Left ventricle myocardium inferior (tissue), 1 donor: ENCODE measurements around the gene DNAH8. TPM values are rescaled to one million over a fixed set of nuclear protein-coding genes. Genes with fewer than 3 reads are reported as not detected.

Source experiments
- DNase-seq: peaks from one replicate; pipeline ENCODE4 v3.0.0-alpha.2; 2020
- H3K27ac ChIP-seq: fragments of 200-600 bp; replicated peaks from 2 replicates; pipeline ENCODE4 v1.8.0; 2021
- H3K27me3 ChIP-seq: fragments of 200-600 bp; 2 replicates; pipeline ENCODE4 v1.8.0; 2021; ENCODE audit warnings: low read depth
- H3K36me3 ChIP-seq: fragments of 200-600 bp; 2 replicates; pipeline ENCODE4 v1.8.0; 2021
- H3K4me1 ChIP-seq: fragments of 200-600 bp; 2 replicates; pipeline ENCODE4 v1.8.0; 2021
- H3K4me3 ChIP-seq: fragments of 200-600 bp; 2 replicates; pipeline ENCODE4 v1.8.0; 2021; ENCODE audit warnings: mild to moderate bottlenecking, moderate library complexity
- H3K9me3 ChIP-seq: fragments of 200-600 bp; replicated peaks from 2 replicates; pipeline ENCODE4 v1.8.0; 2021
- intact Hi-C: fragments of 100-400 bp; cut with micrococcal nuclease; formaldehyde crosslinking; loops from one replicate; pipeline ENCODE4 v1.11.0; 2022
- total RNA-seq: library from RNA; stranded (reverse); fragmentation: NEBNext Ultra II Directional; extraction: Animal tissue kit (Norgen Biotek cat#: 25700); gene quantifications from one replicate; pipeline ENCODE4 v1.2.1, GENCODE V29; 2021
- TF ChIP-seq, protein P1 (sequence below): fragments of 200-600 bp; IDR thresholded peaks from 2 replicates; pipeline ENCODE4 v1.8.0; 2021; ENCODE audit warnings: antibody characterized with exemption, mild to moderate bottlenecking, borderline replicate concordance
- donor health status: DM: no; HTN: yes; CAD: no; lungs with severe emphysema.

Gene DNAH8
- total RNA-seq, 1 donor from 2014 or later, result 0.03 TPM

DNA sequence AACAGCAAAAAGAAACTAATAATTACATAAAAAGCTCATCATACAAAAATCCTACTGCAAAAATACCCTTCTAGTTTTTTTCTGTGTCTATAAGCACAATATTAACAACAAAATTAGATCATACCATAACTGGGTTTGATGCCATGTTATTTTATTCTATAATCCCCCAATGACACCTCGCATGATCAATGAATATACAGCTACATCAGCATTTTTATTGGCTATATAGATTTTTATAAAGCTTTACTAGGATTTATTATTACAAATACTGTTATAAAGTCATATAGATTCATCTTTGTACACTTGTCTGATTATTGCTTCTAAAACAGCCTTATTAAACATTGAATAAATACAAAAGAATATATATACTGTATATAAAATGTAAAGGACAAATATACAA, 288.4 kb downstream of the DNAH8 start:
- no peak for DNase-seq
- H3K27me3 ChIP-seq, result peaks cover 34% of the 10 kb centered on the region
- H3K36me3 ChIP-seq, result no peaks in the 10 kb centered on the region
- intact Hi-C loops, result no loop called here
- peaks cover 10% of the 10 kb centered on the region for H3K4me1 ChIP-seq
- H3K9me3 ChIP-seq, result peaks cover 5% of the 10 kb centered on the region
- no peak overlapping the region for H3K4me3 ChIP-seq
- no peak overlapping the region for H3K27ac ChIP-seq
- TF ChIP-seq, protein P1, sequence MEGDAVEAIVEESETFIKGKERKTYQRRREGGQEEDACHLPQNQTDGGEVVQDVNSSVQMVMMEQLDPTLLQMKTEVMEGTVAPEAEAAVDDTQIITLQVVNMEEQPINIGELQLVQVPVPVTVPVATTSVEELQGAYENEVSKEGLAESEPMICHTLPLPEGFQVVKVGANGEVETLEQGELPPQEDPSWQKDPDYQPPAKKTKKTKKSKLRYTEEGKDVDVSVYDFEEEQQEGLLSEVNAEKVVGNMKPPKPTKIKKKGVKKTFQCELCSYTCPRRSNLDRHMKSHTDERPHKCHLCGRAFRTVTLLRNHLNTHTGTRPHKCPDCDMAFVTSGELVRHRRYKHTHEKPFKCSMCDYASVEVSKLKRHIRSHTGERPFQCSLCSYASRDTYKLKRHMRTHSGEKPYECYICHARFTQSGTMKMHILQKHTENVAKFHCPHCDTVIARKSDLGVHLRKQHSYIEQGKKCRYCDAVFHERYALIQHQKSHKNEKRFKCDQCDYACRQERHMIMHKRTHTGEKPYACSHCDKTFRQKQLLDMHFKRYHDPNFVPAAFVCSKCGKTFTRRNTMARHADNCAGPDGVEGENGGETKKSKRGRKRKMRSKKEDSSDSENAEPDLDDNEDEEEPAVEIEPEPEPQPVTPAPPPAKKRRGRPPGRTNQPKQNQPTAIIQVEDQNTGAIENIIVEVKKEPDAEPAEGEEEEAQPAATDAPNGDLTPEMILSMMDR, result no peak

DNA sequence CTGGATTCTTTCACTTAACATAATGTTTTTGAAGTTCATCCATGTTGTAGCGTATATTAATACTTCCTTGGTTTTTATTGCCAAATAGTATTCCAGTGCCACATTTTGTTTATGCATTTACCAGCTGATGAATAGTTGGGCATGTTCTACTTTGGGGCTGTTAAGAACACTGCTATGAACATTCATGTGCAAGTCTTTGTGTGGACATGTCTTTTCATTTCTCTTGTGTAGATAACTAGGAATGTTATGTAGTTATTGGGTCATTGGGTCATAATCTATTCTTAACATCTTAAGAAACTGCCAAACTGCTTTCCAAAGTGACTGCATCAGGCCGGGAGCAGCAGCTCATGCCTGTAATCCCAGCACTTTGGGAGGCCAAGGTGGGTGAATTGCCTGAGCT, 289.7 kb downstream of the DNAH8 start:
- H3K27me3 ChIP-seq, result peaks cover 25% of the 10 kb centered on the region
- intact Hi-C loops, result no loop called here

DNA sequence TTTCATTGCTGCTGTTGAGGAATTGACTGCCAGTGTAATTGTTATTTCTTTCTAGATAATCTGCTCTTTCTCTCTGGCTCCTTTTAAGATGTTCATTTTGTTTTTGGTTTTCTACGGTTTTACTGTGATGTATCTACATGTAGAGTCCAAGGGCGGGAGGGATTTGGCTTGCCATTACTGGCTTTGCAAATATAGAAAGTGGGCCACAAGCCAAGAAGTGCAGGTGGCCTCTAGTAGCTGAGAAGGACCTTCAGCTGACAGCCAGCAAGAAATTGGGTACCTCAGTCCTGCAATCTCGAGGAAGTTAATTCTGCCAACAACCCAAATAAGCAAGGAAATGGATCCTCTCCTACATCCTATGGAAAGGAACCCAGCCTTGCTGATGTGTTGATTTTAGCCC, 290.7 kb downstream of the DNAH8 start:
- Histone ChIP-seq H3K36me3 (no peaks in the 10 kb centered on the region), H3K27me3 (peaks cover 23% of the 10 kb centered on the region), H3K4me1 (peaks cover 14% of the 10 kb centered on the region), H3K27ac (no peak overlapping the region), H3K9me3 (peaks cover 5% of the 10 kb centered on the region), H3K4me3 (no peak overlapping the region)
- no peak for DNase-seq
- intact Hi-C loops, result no loop called here
- TF ChIP-seq, protein P1, result no peak

More for the DNA sequence above, 289.7 kb downstream of the DNAH8 start:
- Histone ChIP-seq H3K9me3 (peaks cover 5% of the 10 kb centered on the region), H3K36me3 (no peaks in the 10 kb centered on the region), H3K4me3 (no peak overlapping the region), H3K4me1 (peaks cover 14% of the 10 kb centered on the region), H3K27ac (no peak overlapping the region)
- TF ChIP-seq, protein P1, result no peak
- DNase-seq, result no peak

DNA sequence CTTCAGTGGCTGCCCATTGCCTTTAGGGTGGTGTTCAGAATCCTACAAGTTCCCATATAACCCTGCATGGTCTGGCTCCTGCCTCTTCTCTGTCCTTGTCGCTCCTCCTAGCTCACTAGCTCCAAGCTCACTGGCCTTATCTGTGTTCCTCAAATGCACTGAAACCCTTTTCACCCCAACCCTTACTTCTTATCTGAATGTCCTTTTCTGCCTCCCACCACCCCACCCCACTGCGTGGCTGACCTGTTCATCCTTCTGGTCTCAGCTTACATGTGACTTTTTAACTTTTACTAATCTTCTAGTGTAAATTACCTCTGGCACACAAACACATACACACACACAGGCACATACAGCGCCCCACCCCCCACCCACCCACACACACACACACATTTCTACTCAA, 292.5 kb downstream of the DNAH8 start:
- Histone ChIP-seq H3K4me3 (no peak overlapping the region), H3K36me3 (no peaks in the 10 kb centered on the region), H3K27me3 (peaks cover 21% of the 10 kb centered on the region), H3K27ac (no peak overlapping the region), H3K4me1 (peaks cover 14% of the 10 kb centered on the region), H3K9me3 (peaks cover 5% of the 10 kb centered on the region)
- intact Hi-C loops, result no loop called here
- DNase-seq, result no peak
- TF ChIP-seq, protein P1, result no peak

DNA sequence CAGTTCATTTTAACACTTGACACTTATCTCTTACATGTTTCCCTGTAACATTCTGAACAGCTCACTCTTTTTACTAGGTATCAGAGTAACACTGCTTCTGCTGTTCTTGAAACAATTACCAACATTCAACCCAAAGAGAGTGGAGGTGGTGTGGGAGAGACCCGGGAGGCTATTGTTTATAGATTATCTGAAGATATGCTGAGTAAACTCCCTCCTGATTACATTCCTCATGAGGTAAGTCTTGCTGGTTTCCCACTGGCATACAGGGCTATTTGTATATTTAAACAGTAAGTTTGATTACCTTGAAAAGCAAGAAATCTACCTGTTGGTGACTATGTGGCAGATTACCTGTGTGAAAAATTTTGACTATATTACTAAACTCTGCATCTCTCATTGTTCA, 293.6 kb downstream of the DNAH8 start:
- TF ChIP-seq, protein P1, result no peak
- peaks cover 14% of the 10 kb centered on the region for H3K4me1 ChIP-seq
- H3K36me3 ChIP-seq, result no peaks in the 10 kb centered on the region
- peaks cover 5% of the 10 kb centered on the region for H3K9me3 ChIP-seq
- H3K4me3 ChIP-seq, result no peak overlapping the region
- intact Hi-C loops, result no loop called here
- H3K27me3 ChIP-seq, result peaks cover 17% of the 10 kb centered on the region
- no peak for DNase-seq
- no peak overlapping the region for H3K27ac ChIP-seq

DNA sequence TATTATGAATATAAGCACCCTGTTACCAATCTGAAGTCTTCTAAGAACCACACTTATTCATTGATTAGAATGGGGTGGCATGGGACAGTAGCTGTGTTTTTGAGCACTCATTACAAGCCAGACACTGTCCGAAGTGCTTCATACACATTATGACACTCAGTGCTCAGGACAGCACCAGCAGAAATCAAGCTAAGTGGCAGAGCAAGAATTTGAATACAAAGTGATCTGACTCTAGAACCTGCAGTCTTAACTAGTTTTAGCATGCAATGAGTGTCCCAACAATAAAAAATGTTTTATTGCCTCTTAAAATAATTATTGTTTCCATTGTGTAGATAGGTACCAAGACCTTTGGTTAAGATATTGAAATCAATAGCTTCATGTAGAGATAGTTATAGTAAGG, 294.4 kb downstream of the DNAH8 start:
- intact Hi-C loops, result no loop called here
- DNase-seq, result no peak

More for the DNA sequence above, 294.4 kb downstream of the DNAH8 start:
- TF ChIP-seq, protein P1, result no peak
- Histone ChIP-seq H3K27ac (no peak overlapping the region), H3K9me3 (peaks cover 5% of the 10 kb centered on the region), H3K36me3 (no peaks in the 10 kb centered on the region), H3K27me3 (peaks cover 17% of the 10 kb centered on the region), H3K4me1 (peaks cover 14% of the 10 kb centered on the region), H3K4me3 (no peak overlapping the region)
